ENCODE measurements around the gene MGARP.

Gene MGARP

DNA sequence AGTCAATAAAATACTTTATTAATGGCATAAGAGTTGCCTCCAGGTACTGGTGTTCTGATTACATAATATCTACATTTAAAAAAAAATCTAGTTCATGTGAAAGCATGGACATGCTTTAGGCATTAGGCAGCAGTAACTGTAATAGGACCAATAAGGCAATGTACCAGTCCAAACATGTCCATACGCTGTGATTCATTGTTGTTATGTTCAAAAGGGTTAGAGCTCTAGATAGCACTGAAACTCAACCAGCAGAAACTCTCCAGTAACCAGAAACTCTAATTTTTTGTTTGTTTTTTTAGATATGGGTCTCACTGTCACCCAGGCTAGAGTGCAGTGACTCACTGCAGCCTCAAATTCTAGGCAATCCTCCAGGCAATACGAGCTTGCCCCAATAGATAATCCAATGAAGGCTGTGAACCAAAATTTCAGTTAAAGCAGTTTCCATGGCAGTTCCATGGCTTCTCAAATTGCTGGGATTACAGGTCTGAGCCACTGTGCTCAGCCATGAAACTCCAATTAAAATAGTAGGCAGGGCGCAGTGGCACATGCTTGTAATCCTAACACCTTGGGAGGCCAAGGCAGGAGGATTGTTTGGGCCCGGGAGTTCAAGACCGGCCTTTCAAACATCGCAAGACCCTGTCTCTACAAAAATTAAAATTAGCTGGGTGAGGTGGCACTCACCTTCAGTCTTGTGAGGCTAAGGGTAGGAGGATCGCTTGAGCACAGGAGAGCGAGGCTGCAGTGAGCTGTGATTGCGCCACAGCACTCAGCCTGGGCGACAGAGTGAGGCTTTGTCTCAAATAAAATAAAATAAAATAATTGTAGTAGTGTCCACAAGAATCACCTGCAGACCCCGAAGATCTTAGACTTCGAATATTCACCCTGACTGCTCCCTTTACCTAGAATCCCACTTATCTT is 36.3 kb downstream of the MGARP start:
- H3K27ac ChIP-seq, result peak overlapping the region; percentile 74
- peak; percentile 95 for DNase-seq

GRCh38 chr4:139242511-139243051 is 37.4 kb downstream of the MGARP start:
- H3K27ac ChIP-seq, result peak overlapping the region; percentile 72
- DNase-seq, result peak; percentile 85

More for the DNA sequence above, 36.3 kb downstream of the MGARP start:
- in situ Hi-C loops (cut with HindIII; ENCODE audit: low pct_ligation_motif_present, low sequenced_read_pairs), result no loop called here
- Histone ChIP-seq H3K27me3 (replicated peaks) (no peaks in the 10 kb centered on the region), H3K4me3 (ENCODE audit: low read depth, low read length) (no peak overlapping the region), H3K36me3 (replicated peaks) (no peaks in the 10 kb centered on the region)
- TF ChIP-seq CTCF (IDR thresholded peaks at IDR 0.05; ENCODE audit: low read depth, low read length, missing control alignments), result no peak

GRCh38 chr4:139241784-139242151 is 38.3 kb downstream of the MGARP start:
- Histone ChIP-seq H3K27ac (peak overlapping the region; percentile 72), H3K36me3 (replicated peaks) (no peaks in the 10 kb centered on the region), H3K27me3 (replicated peaks) (no peaks in the 10 kb centered on the region), H3K4me3 (ENCODE audit: low read depth, low read length) (no peak overlapping the region)
- no peak for TF ChIP-seq CTCF (IDR thresholded peaks at IDR 0.05; ENCODE audit: low read depth, low read length, missing control alignments)
- in situ Hi-C loops (cut with HindIII; ENCODE audit: low pct_ligation_motif_present, low sequenced_read_pairs), result no loop called here
- DNase-seq, result no peak

More at GRCh38 chr4:139242511-139243051, 37.4 kb downstream of the MGARP start:
- in situ Hi-C loops (cut with HindIII; ENCODE audit: low pct_ligation_motif_present, low sequenced_read_pairs), result no loop called here
- TF ChIP-seq CTCF (IDR thresholded peaks at IDR 0.05; ENCODE audit: low read depth, low read length, missing control alignments), result no peak
- Histone ChIP-seq H3K4me3 (ENCODE audit: low read depth, low read length) (no peak overlapping the region), H3K36me3 (replicated peaks) (no peaks in the 10 kb centered on the region), H3K27me3 (replicated peaks) (no peaks in the 10 kb centered on the region)

GRCh38 chr4:139241086-139241783 is 38.8 kb downstream of the MGARP start:
- TF ChIP-seq CTCF (IDR thresholded peaks at IDR 0.05; ENCODE audit: low read depth, low read length, missing control alignments), result no peak
- DNase-seq, result no peak
- Histone ChIP-seq H3K4me3 (ENCODE audit: low read depth, low read length) (no peak overlapping the region), H3K27me3 (replicated peaks) (no peaks in the 10 kb centered on the region), H3K36me3 (replicated peaks) (no peaks in the 10 kb centered on the region), H3K27ac (no peak overlapping the region)
- in situ Hi-C loops (cut with HindIII; ENCODE audit: low pct_ligation_motif_present, low sequenced_read_pairs), result no loop called here

- Histone ChIP-seq H3K36me3 (replicated peaks) (no peaks in the 10 kb centered on the region), H3K4me3 (ENCODE audit: low read depth, low read length) (no peak overlapping the region), H3K27ac (no peak overlapping the region), H3K27me3 (replicated peaks) (no peaks in the 10 kb centered on the region)
- no peak for TF ChIP-seq CTCF (IDR thresholded peaks at IDR 0.05; ENCODE audit: low read depth, low read length, missing control alignments)
- DNase-seq, result no peak
- in situ Hi-C loops (cut with HindIII; ENCODE audit: low pct_ligation_motif_present, low sequenced_read_pairs), result no loop called here
These were observed 40.8 kb downstream of the MGARP start for GRCh38 chr4:139239127-139239772.
